Stimulated activated CD8-positive, alpha-beta memory T cell treated with anti-CD3 and anti-CD28 coated beads, Interleukin-7, amount 100 ng/mL, for 24 hours (primary cell): ENCODE measurements around the gene CEP128.

ENCODE experiments used
- DNase-seq: peaks from one replicate; pipeline ENCODE4 v3.0.0-alpha.2; 2020; ENCODE audit warnings: low read depth

Gene CEP128

GRCh38 chr14:80901260-80901659, 40.3 kb downstream of the CEP128 start:
- no peak for DNase-seq

GRCh38 chr14:80872645-80873044, 68.9 kb downstream of the CEP128 start:
- no peak for DNase-seq

GRCh38 chr14:80868260-80868659, 73.3 kb downstream of the CEP128 start:
- DNase-seq = no peak

- no peak for DNase-seq
These were observed 73.7 kb downstream of the CEP128 start for GRCh38 chr14:80867798-80868197.

GRCh38 chr14:80867091-80867490, 74.4 kb downstream of the CEP128 start:
- no peak for DNase-seq

GRCh38 chr14:80865565-80865964, 76.0 kb downstream of the CEP128 start:
- no peak for DNase-seq

- DNase-seq = no peak
These were observed 78.6 kb downstream of the CEP128 start for GRCh38 chr14:80862983-80863382.

- DNase-seq = no peak
These were observed 79.0 kb downstream of the CEP128 start for GRCh38 chr14:80862541-80862940.

GRCh38 chr14:80850197-80850814, 91.2 kb downstream of the CEP128 start:
- no peak for DNase-seq

- no peak for DNase-seq
These were observed 94.5 kb downstream of the CEP128 start for GRCh38 chr14:80847070-80847469.

- no peak for DNase-seq
These were observed 95.7 kb downstream of the CEP128 start for GRCh38 chr14:80845856-80846255.

GRCh38 chr14:80844872-80845271, 96.7 kb downstream of the CEP128 start:
- no peak for DNase-seq

GRCh38 chr14:80839743-80840142, 101.8 kb downstream of the CEP128 start:
- DNase-seq = no peak

GRCh38 chr14:80809663-80810062, 131.9 kb downstream of the CEP128 start:
- DNase-seq = no peak

- no peak for DNase-seq
These were observed 136.4 kb downstream of the CEP128 start for GRCh38 chr14:80805136-80805535.

GRCh38 chr14:80798878-80799277, 142.7 kb downstream of the CEP128 start:
- DNase-seq = no peak

GRCh38 chr14:80798211-80798610, 143.3 kb downstream of the CEP128 start:
- DNase-seq = no peak

GRCh38 chr14:80792771-80793170, 148.8 kb downstream of the CEP128 start:
- no peak for DNase-seq

GRCh38 chr14:80787876-80788275, 153.7 kb downstream of the CEP128 start:
- DNase-seq = no peak

GRCh38 chr14:80784820-80785219, 156.7 kb downstream of the CEP128 start:
- no peak for DNase-seq

- no peak for DNase-seq
These were observed 159.6 kb downstream of the CEP128 start for GRCh38 chr14:80781972-80782367.

- no peak for DNase-seq
These were observed 161.0 kb downstream of the CEP128 start for GRCh38 chr14:80780500-80780899.

- DNase-seq = no peak
These were observed 164.9 kb downstream of the CEP128 start for GRCh38 chr14:80776657-80777056.

GRCh38 chr14:80776186-80776585, 165.4 kb downstream of the CEP128 start:
- DNase-seq = no peak

GRCh38 chr14:80772504-80772903, 169.0 kb downstream of the CEP128 start:
- no peak for DNase-seq
